GM12878 (cell line): ENCODE measurements around the gene MAGI2. TPM values are rescaled to one million over a fixed set of nuclear protein-coding genes. Genes with fewer than 3 reads are reported as not detected.

Experiments
- ATAC-seq: fragments of 200-7000 bp; cut with Tn5 transposase; 3 replicates; pipeline ENCODE4 v1.9.1; 2020; ENCODE audit warnings: mild to moderate bottlenecking, moderate library complexity
- BruUV-seq: library from RNA; stranded (reverse); fragments of 400-500 nt; replicated peaks from 2 replicates; lab custom pipeline; 2021; lab: Mats Ljungman, UMichigan
- CTCF ChIA-PET: fragments of 300-600 bp; sonication (Branson Sonifier 250); formaldehyde crosslinking; extraction: SDS; loops from one replicate; lab custom pipeline; 2021; ENCODE audit warnings: inconsistent platforms; lab: Yijun Ruan, JAX
- POLR2A ChIA-PET: fragments of 350-600 bp; formaldehyde crosslinking; extraction: SDS; loops from one replicate; lab custom pipeline; 2021; ENCODE audit warnings: inconsistent platforms; lab: Charles Lee
- RAD21 ChIA-PET: fragments of 300-600 bp; sonication (Branson Sonifier 250); formaldehyde crosslinking; loops from one replicate; lab custom pipeline; 2023; ENCODE audit warnings: antibody characterized with exemption; ENCODE audit not compliant: unreplicated experiment; lab: Charles Lee
- SMC1A ChIA-PET: fragments of 300-600 bp; sonication (Branson Sonifier 250); formaldehyde crosslinking; loops from one replicate; lab custom pipeline; 2023; ENCODE audit not compliant: unreplicated experiment, uncharacterized antibody; lab: Charles Lee
- DNase-seq: peaks from one replicate; pipeline ENCODE4 v3.0.0-alpha.2; 2011; ENCODE audit warnings: low read depth, low spot score
- FAIRE-seq: peaks from 3 replicates; lab custom pipeline; 2011; peaks lifted over from hg19 to GRCh38; lab: Jason Lieb, UNC
- H2AFZ ChIP-seq: 2 replicates; pipeline ENCODE4 v1.6.0; 2011; ENCODE audit warnings: low read depth, low read length, control low read depth; ENCODE audit not compliant: control insufficient read depth
- H3K27ac ChIP-seq: 2 replicates; pipeline ENCODE4 v1.5.1; 2011; ENCODE audit warnings: control low read depth; ENCODE audit not compliant: control insufficient read depth, insufficient read depth
- H3K27me3 ChIP-seq, 2 experiments: replicated peaks in 1 of 2; 2 replicates each; pipeline versions ENCODE4 v1.6.0 to v1.6.1; 2011; ENCODE audit warnings: low read length in 1 of 2; ENCODE audit not compliant: control insufficient read depth in 2 of 2, insufficient read depth in 2 of 2
- H3K36me3 ChIP-seq, 2 experiments: 2 replicates each; pipeline ENCODE4 v1.5.1; 2011; ENCODE audit warnings: low read length in 1 of 2; ENCODE audit not compliant: control insufficient read depth in 2 of 2, insufficient read depth in 2 of 2
- H3K4me1 ChIP-seq: 2 replicates; pipeline ENCODE4 v1.6.1; 2011; ENCODE audit warnings: mild to moderate bottlenecking, low read length, moderate library complexity, mixed read lengths; ENCODE audit not compliant: control insufficient read depth, insufficient read depth
- H3K4me2 ChIP-seq: 2 replicates; pipeline ENCODE4 v1.6.0; 2011; ENCODE audit warnings: control low read depth; ENCODE audit not compliant: control insufficient read depth, insufficient read depth
- H3K4me3 ChIP-seq: fragments of 200-600 bp; sonication (generic); 2 replicates; pipeline ENCODE4 v1.5.1; 2016
- H3K79me2 ChIP-seq: 2 replicates; pipeline ENCODE4 v1.6.0; 2011; ENCODE audit warnings: low read length; ENCODE audit not compliant: control insufficient read depth, insufficient read depth
- H3K9ac ChIP-seq: 2 replicates; pipeline ENCODE4 v1.8.0; 2011; ENCODE audit warnings: low read length, control low read depth, mixed read lengths; ENCODE audit not compliant: control insufficient read depth, insufficient read depth
- H3K9me3 ChIP-seq: replicated peaks from 3 replicates; pipeline ENCODE4 v1.5.1; 2011; ENCODE audit warnings: mild to moderate bottlenecking, low read length; ENCODE audit not compliant: control insufficient read depth, insufficient read depth
- H4K20me1 ChIP-seq: 2 replicates; pipeline ENCODE4 v1.6.0; 2011; ENCODE audit not compliant: control insufficient read depth, insufficient read depth
- CHD4 ChIP-seq: fragments of 200-600 bp; sonication (generic); IDR thresholded peaks from 2 replicates; pipeline ENCODE4 v1.6.1; 2016; ENCODE audit warnings: mild to moderate bottlenecking
- GATAD2B ChIP-seq: fragments of 450-650 bp; conservative IDR thresholded peaks from 2 replicates; pipeline ENCODE4 v1.6.1; 2017; ENCODE audit warnings: low read depth, mild to moderate bottlenecking, moderate library complexity
- MLLT1 ChIP-seq: fragments of 450-650 bp; IDR thresholded peaks from 2 replicates; pipeline ENCODE4 v1.6.1; 2016; ENCODE audit warnings: mild to moderate bottlenecking
- MYC ChIP-seq: IDR thresholded peaks from 2 replicates; pipeline ENCODE4 v1.6.1; 2011; ENCODE audit warnings: mild to moderate bottlenecking, low read length, moderate library complexity, inconsistent platforms; ENCODE audit not compliant: insufficient read depth, insufficient replicate concordance, insufficient read length, severe bottlenecking
- NFIC ChIP-seq: IDR thresholded peaks from 2 replicates; pipeline ENCODE4 v1.6.1; 2012; ENCODE audit warnings: low read depth, mild to moderate bottlenecking, inconsistent platforms, low read length, moderate library complexity
- NR2C1 ChIP-seq: fragments of 450-650 bp; IDR thresholded peaks from 2 replicates; pipeline ENCODE4 v1.6.1; 2017; ENCODE audit warnings: antibody characterized with exemption, mild to moderate bottlenecking, moderate library complexity
- PBX3 ChIP-seq: IDR thresholded peaks from 2 replicates; pipeline ENCODE4 v1.6.1; 2011; ENCODE audit warnings: mild to moderate bottlenecking, low read depth, low read length, moderate library complexity; ENCODE audit not compliant: insufficient replicate concordance
- WRNIP1 ChIP-seq: IDR thresholded peaks from 2 replicates; pipeline ENCODE4 v1.6.1; 2011; ENCODE audit warnings: low read depth, low read length, improper control_type of control experiment, borderline replicate concordance
- ZBTB4 ChIP-seq: fragments of 450-650 bp; formaldehyde crosslinking; IDR thresholded peaks from 2 replicates; pipeline ENCODE4 v1.4.0; 2022; ENCODE audit warnings: mild to moderate bottlenecking, moderate library complexity
- ZNF592 ChIP-seq: fragments of 450-650 bp; IDR thresholded peaks from 2 replicates; pipeline ENCODE4 v1.6.1; 2017; ENCODE audit warnings: mild to moderate bottlenecking, moderate library complexity
- ZZZ3 ChIP-seq: IDR thresholded peaks from 2 replicates; pipeline ENCODE4 v1.6.1; 2011; ENCODE audit warnings: low read depth; ENCODE audit not compliant: control insufficient read depth, insufficient read length
- WGBS: methylation state at CpG from one replicate; pipeline ENCODE4 v1.1.6; 2016; ENCODE audit warnings: low lambda C conversion rate; ENCODE audit not compliant: insufficient replicate concordance, insufficient coverage; ENCODE audit errors: missing lambda C conversion rate; 5-methylcytosine and 5-hydroxymethylcytosine counted together
- in situ Hi-C: fragments of 300-500 bp; cut with MboI; formaldehyde crosslinking; loops from 9 replicates; pipeline ENCODE4 v1.14.3; 2018; ENCODE audit warnings: mixed read lengths
- intact Hi-C: fragments of 100-400 bp; cut with micrococcal nuclease; formaldehyde crosslinking; loops from one replicate; pipeline ENCODE4 v1.14.2; 2022; ENCODE audit not compliant: unreplicated experiment
- polyA plus RNA-seq, 11 experiments: library from polyadenylated mRNA; depleted of rRNA in 4 of 11; unstranded in 6 of 11; stranded (reverse) in 5 of 11; fragments of >200 nt; fragmentation: Nextera tagmentation in 4 of 11; fragmentation: Illumina TruSeq in 1 of 11; extraction: Ambion mirVana in 4 of 11; extraction: Trizol in 1 of 11; gene quantifications; 1 replicate in 1 of 11; 2 replicates in 10 of 11; pipeline versions ENCODE4 v1.2.1 to v1.2.3, GENCODE V29; 2011 to 2016; ENCODE audit warnings: inconsistent platforms in 2 of 11, missing spikeins in 2 of 11, low read depth in 1 of 11
- total RNA-seq, 4 experiments: library from RNA; depleted of rRNA in 3 of 4; stranded (reverse); fragments of >200 nt in 3 of 4; fragmentation: Illumina TruSeq in 1 of 4; extraction: Trizol in 1 of 4; gene quantifications; 2 replicates each; pipeline versions ENCODE4 v1.2.1 to v1.2.3, GENCODE V29; 2013 to 2021

The MAGI2 gene
- total and polyA plus RNA-seq, 10 of the 15 experiments (the other 5 are each of a cell fraction or from before 2014, with no cell fraction given): 0.01 to 0.31 (median 0.05) TPM; not detected in 2

GRCh38 chr7:78441737-78442136 lies 1011.7 kb downstream of the MAGI2 start:
- no peaks in the 10 kb centered on the region for H3K79me2 ChIP-seq
- H4K20me1 ChIP-seq: no peaks in the 10 kb centered on the region
- 0% methylated on average over 2 of the region's 2 CpGs for WGBS
- H3K4me1 ChIP-seq: no peaks in the 10 kb centered on the region
- no peak overlapping the region for H2AFZ ChIP-seq
- ChIA-PET RAD21 (no interaction called here), POLR2A (no interaction called here), SMC1A (no interaction called here), CTCF (no interaction called here)
- FAIRE-seq (no peak), ATAC-seq (no peak), DNase-seq (no peak)
- H3K4me2 ChIP-seq: no peak overlapping the region
- BruUV-seq: no TSS peak
- no peak overlapping the region for H3K9ac ChIP-seq
- H3K36me3 ChIP-seq: no peaks in the 10 kb centered on the region
- H3K4me3 ChIP-seq: no peak overlapping the region
- intact Hi-C loops: no loop called here
- no peaks in the 10 kb centered on the region for H3K27me3 ChIP-seq
- H3K27ac ChIP-seq: no peak overlapping the region
- in situ Hi-C loops: no loop called here
- no peaks in the 10 kb centered on the region for H3K9me3 ChIP-seq
- TF ChIP-seq ZNF592 (no peak), MYC (no peak), CHD4 (no peak), ZBTB4 (CRISPR knock-in tag) (no peak), ZZZ3 (no peak), NFIC (no peak), PBX3 (no peak), MLLT1 (no peak), WRNIP1 (no peak), GATAD2B (no peak), NR2C1 (no peak)
